ENCODE results near the gene PRCC. TPM values are rescaled to one million over a fixed set of nuclear protein-coding genes. Genes with fewer than 3 reads are reported as not detected.
A peak's percentile ranks its signal among the peaks of the same experiment; 100 is the strongest.

The PRCC gene
- total RNA-seq, 4 donors from 2014 or later = 43.3 to 114 (median 46.3) TPM

DNA sequence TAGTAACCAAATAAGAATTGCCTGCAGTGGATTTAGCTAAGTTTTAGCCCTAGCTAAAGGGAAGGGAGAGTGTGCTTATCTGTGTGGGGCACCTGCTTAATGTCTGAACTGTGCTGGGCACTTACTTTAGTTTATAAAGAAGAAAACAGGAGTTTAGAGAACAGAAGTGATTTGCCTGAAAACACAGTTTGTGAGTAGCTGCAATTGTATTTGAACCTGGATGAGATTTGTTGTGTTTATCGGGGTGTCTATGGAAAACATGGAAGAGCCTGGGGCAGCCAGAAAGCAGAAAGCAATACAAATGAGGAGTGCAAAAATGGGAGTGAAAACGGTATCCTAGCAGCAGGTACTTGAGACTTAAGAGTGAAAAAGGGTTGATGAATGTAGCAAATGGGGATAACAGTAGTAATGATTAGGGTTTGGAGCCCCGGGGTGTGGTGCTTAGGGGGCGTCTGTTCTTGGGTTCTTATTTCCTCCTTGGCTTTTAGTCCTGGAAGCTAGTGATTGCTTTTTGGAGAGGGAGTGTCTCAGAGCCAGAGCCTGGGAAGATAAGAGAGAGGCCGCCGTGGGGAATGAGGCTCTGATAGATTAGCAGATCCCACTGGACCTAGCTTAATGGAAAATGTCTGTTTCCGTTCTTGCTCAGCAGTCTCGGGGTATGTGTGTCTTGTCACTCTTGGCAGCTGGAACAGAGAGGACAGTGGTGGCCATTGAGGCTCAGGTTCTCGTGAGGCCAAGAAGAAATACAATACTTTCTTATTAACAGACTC, 5.6 kb downstream of the PRCC start:
- Histone ChIP-seq H3K27me3 (no peaks in the 10 kb centered on the region), H3K9me3 (no peaks in the 10 kb centered on the region), H3K36me3 (peaks cover 0 to 18% (median 0%) of the 10 kb centered on the region in 3 donors), H3K4me1 (peaks cover 0 to 40% (median 4%) of the 10 kb centered on the region in 4 donors), H3K4me3 (no peak overlapping the region), H3K27ac (no peak overlapping the region)
- TF ChIP-seq, protein P1, sequence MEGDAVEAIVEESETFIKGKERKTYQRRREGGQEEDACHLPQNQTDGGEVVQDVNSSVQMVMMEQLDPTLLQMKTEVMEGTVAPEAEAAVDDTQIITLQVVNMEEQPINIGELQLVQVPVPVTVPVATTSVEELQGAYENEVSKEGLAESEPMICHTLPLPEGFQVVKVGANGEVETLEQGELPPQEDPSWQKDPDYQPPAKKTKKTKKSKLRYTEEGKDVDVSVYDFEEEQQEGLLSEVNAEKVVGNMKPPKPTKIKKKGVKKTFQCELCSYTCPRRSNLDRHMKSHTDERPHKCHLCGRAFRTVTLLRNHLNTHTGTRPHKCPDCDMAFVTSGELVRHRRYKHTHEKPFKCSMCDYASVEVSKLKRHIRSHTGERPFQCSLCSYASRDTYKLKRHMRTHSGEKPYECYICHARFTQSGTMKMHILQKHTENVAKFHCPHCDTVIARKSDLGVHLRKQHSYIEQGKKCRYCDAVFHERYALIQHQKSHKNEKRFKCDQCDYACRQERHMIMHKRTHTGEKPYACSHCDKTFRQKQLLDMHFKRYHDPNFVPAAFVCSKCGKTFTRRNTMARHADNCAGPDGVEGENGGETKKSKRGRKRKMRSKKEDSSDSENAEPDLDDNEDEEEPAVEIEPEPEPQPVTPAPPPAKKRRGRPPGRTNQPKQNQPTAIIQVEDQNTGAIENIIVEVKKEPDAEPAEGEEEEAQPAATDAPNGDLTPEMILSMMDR (IDR thresholded peaks at IDR 0.05) = no peak
- no peak for TF ChIP-seq POLR2A (IDR thresholded peaks at IDR 0.05)
- peak in 1 of 3 donors; percentile 3 for DNase-seq

- no peak overlapping the region for H3K27ac ChIP-seq
- TF ChIP-seq POLR2A (IDR thresholded peaks at IDR 0.05) = no peak
- TF ChIP-seq, protein P1 (IDR thresholded peaks at IDR 0.05) = peak in 4 of 6 experiments; percentile 3 to 24 (median 13)
- peaks cover 0 to 37% (median 4%) of the 10 kb centered on the region in 4 donors for H3K4me1 ChIP-seq
- no peaks in the 10 kb centered on the region for H3K27me3 ChIP-seq
- H3K4me3 ChIP-seq = no peak overlapping the region
- peaks cover 0 to 18% (median 0%) of the 10 kb centered on the region in 3 donors for H3K36me3 ChIP-seq
- no peaks in the 10 kb centered on the region for H3K9me3 ChIP-seq
- DNase-seq = no peak
Observed at GRCh38 chr1:156773607-156774006, 6.3 kb downstream of the PRCC start.

GRCh38 chr1:156775799-156776198, 8.5 kb downstream of the PRCC start:
- Histone ChIP-seq H3K9me3 (no peaks in the 10 kb centered on the region), H3K36me3 (peaks cover 0 to 13% (median 0%) of the 10 kb centered on the region in 3 donors), H3K27ac (no peak overlapping the region), H3K4me1 (peaks cover 0 to 17% (median 0%) of the 10 kb centered on the region in 4 donors), H3K27me3 (no peaks in the 10 kb centered on the region), H3K4me3 (no peak overlapping the region)
- TF ChIP-seq POLR2A (IDR thresholded peaks at IDR 0.05) = no peak
- TF ChIP-seq, protein P1 (IDR thresholded peaks at IDR 0.05) = no peak
- DNase-seq = no peak

DNA sequence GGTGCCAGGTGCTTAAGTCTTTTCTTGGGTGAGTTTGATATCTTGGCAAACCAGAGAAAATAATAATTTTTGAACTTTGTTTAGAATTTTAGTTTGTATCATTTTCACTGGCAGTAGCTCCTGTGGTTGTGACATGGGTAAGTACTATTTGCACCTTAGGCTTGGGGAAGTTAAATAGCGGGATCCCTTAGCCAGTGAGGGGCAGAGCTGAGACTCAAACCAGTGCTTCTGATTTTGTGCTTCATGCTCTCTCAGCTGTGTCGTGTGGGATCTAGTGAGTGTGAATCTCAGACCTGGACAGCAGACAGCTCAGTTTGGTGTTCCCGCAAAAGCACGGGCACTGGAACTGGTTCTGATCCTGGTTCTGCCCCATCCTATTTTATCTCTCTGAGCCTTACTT, 9.6 kb downstream of the PRCC start:
- Histone ChIP-seq H3K4me1 (peaks cover 0 to 12% (median 0%) of the 10 kb centered on the region in 4 donors), H3K9me3 (no peaks in the 10 kb centered on the region), H3K36me3 (peaks cover 0 to 10% (median 0%) of the 10 kb centered on the region in 3 donors), H3K27me3 (no peaks in the 10 kb centered on the region), H3K4me3 (no peak overlapping the region), H3K27ac (no peak overlapping the region)
- DNase-seq = no peak
- TF ChIP-seq POLR2A (IDR thresholded peaks at IDR 0.05) = no peak
- TF ChIP-seq, protein P1 (IDR thresholded peaks at IDR 0.05) = no peak

- no peak overlapping the region for H3K27ac ChIP-seq
- H3K4me1 ChIP-seq = peaks cover 0 to 9% (median 0%) of the 10 kb centered on the region in 4 donors
- no peak for DNase-seq
- H3K9me3 ChIP-seq = no peaks in the 10 kb centered on the region
- no peak overlapping the region for H3K4me3 ChIP-seq
- H3K27me3 ChIP-seq = no peaks in the 10 kb centered on the region
- TF ChIP-seq POLR2A (IDR thresholded peaks at IDR 0.05) = no peak
- TF ChIP-seq, protein P1 (IDR thresholded peaks at IDR 0.05) = no peak
- peaks cover 0 to 17% (median 0%) of the 10 kb centered on the region in 3 donors for H3K36me3 ChIP-seq
Observed at GRCh38 chr1:156777573-156777972, 10.2 kb downstream of the PRCC start.
